Neuronal stem cell (in vitro differentiated cells): ENCODE data around the gene LSM14A.

Source experiments
- DNase-seq: peaks from one replicate; pipeline ENCODE4 v3.0.0-alpha.2; 2013; ENCODE audit warnings: low spot score
- H2AFZ ChIP-seq: one replicate; pipeline ENCODE4 v1.6.1; 2013; ENCODE audit warnings: mild to moderate bottlenecking, low read length, inconsistent platforms
- H2AK5ac ChIP-seq: 2 replicates; pipeline ENCODE4 v1.6.1; 2013; ENCODE audit warnings: low read depth, mild to moderate bottlenecking, inconsistent platforms, low read length, moderate library complexity, mixed read lengths
- H2BK120ac ChIP-seq: 2 replicates; pipeline ENCODE4 v1.6.1; 2013; ENCODE audit warnings: low read depth, mild to moderate bottlenecking, inconsistent platforms, low read length, moderate library complexity, mixed read lengths
- H2BK12ac ChIP-seq: one replicate; pipeline ENCODE4 v1.6.1; 2013; ENCODE audit warnings: low read length, inconsistent platforms
- H2BK15ac ChIP-seq: 2 replicates; pipeline ENCODE4 v1.6.1; 2013; ENCODE audit warnings: mild to moderate bottlenecking, low read length, inconsistent platforms, mixed read lengths
- H2BK5ac ChIP-seq: one replicate; pipeline ENCODE4 v1.6.1; 2013; ENCODE audit warnings: inconsistent platforms, mild to moderate bottlenecking, low read length, moderate library complexity
- H3K14ac ChIP-seq: one replicate; pipeline ENCODE4 v1.6.1; 2013; ENCODE audit warnings: low read length, inconsistent platforms
- H3K18ac ChIP-seq: 2 replicates; pipeline ENCODE4 v1.6.1; 2013; ENCODE audit warnings: low read length, inconsistent platforms
- H3K23ac ChIP-seq: 2 replicates; pipeline ENCODE4 v1.6.1; 2013; ENCODE audit warnings: low read depth, mild to moderate bottlenecking, mixed read lengths, low read length, inconsistent platforms; ENCODE audit not compliant: poor library complexity
- H3K27ac ChIP-seq: replicated peaks from 3 replicates; pipeline ENCODE4 v1.5.1; 2013; ENCODE audit warnings: low read length, inconsistent platforms
- H3K27me3 ChIP-seq, 3 experiments: 2 replicates each; pipeline ENCODE4 v1.6.1; 2013; ENCODE audit warnings: low read length in 3 of 3, mild to moderate bottlenecking in 2 of 3, inconsistent platforms in 1 of 3, low read depth in 1 of 3, mixed read lengths in 1 of 3, moderate library complexity in 1 of 3; ENCODE audit not compliant: control insufficient read depth in 3 of 3, insufficient read depth in 3 of 3
- H3K36me3 ChIP-seq, 2 donors: replicated peaks in 1 of 2; 2 replicates each; pipeline ENCODE4 v1.6.1; 2013; ENCODE audit warnings: low read length in 2 of 2; ENCODE audit not compliant: control insufficient read depth in 2 of 2, insufficient read depth in 2 of 2
- H3K4ac ChIP-seq: 2 replicates; pipeline ENCODE4 v1.6.1; 2013; ENCODE audit warnings: inconsistent platforms, mild to moderate bottlenecking, low read length, moderate library complexity
- H3K4me1 ChIP-seq, 2 donors: 1 replicate in 1 of 2; 2 replicates in 1 of 2; pipeline ENCODE4 v1.6.1; 2013; ENCODE audit warnings: low read length in 2 of 2, low read depth in 1 of 2; ENCODE audit not compliant: control insufficient read depth in 2 of 2, insufficient read depth in 1 of 2
- H3K4me2 ChIP-seq: one replicate; pipeline ENCODE4 v1.6.1; 2013; ENCODE audit warnings: mild to moderate bottlenecking, low read length, inconsistent platforms; ENCODE audit not compliant: insufficient read depth, poor library complexity, severe bottlenecking
- H3K4me3 ChIP-seq, 2 donors: 2 replicates each; pipeline ENCODE4 v1.5.1; 2013; ENCODE audit warnings: low read length in 2 of 2, mild to moderate bottlenecking in 2 of 2, inconsistent platforms in 1 of 2, moderate library complexity in 1 of 2
- H3K79me1 ChIP-seq: one replicate; pipeline ENCODE4 v1.6.1; 2013; ENCODE audit warnings: low read depth, mild to moderate bottlenecking, inconsistent platforms, low read length, moderate library complexity
- H3K9ac ChIP-seq: one replicate; pipeline ENCODE4 v1.6.1; 2013; ENCODE audit warnings: mild to moderate bottlenecking, low read depth, low read length, inconsistent platforms; ENCODE audit not compliant: poor library complexity
- H3K9me3 ChIP-seq, 2 donors: replicated peaks in 1 of 2; 2 replicates each; pipeline versions ENCODE3 to v1.6.1; 2013; ENCODE audit warnings: low read length in 2 of 2, mild to moderate bottlenecking in 2 of 2, inconsistent platforms in 1 of 2, low read depth in 1 of 2, mixed read lengths in 1 of 2, moderate library complexity in 1 of 2; ENCODE audit not compliant: control insufficient read depth in 2 of 2, insufficient read depth in 1 of 2
- H4K8ac ChIP-seq: one replicate; pipeline ENCODE4 v1.6.1; 2013; ENCODE audit warnings: low read depth, mild to moderate bottlenecking, inconsistent platforms, low read length, moderate library complexity
- H4K91ac ChIP-seq: one replicate; pipeline ENCODE4 v1.6.1; 2013; ENCODE audit warnings: low read length, low read depth, mild to moderate bottlenecking, inconsistent platforms; ENCODE audit not compliant: poor library complexity
- WGBS, 2 donors: extraction: QIAGEN DNeasy Blood & Tissue Kit; methylation state at CpG; one replicate each; pipeline ENCODE4 v1.1.7; 2013; ENCODE audit warnings: missing lambda C conversion rate in 2 of 2, mixed read lengths in 1 of 2; ENCODE audit not compliant: insufficient read length in 2 of 2, insufficient replicate concordance in 1 of 2; ENCODE audit errors: extremely low coverage in 2 of 2; 5-methylcytosine and 5-hydroxymethylcytosine counted together

LSM14A gene

DNA sequence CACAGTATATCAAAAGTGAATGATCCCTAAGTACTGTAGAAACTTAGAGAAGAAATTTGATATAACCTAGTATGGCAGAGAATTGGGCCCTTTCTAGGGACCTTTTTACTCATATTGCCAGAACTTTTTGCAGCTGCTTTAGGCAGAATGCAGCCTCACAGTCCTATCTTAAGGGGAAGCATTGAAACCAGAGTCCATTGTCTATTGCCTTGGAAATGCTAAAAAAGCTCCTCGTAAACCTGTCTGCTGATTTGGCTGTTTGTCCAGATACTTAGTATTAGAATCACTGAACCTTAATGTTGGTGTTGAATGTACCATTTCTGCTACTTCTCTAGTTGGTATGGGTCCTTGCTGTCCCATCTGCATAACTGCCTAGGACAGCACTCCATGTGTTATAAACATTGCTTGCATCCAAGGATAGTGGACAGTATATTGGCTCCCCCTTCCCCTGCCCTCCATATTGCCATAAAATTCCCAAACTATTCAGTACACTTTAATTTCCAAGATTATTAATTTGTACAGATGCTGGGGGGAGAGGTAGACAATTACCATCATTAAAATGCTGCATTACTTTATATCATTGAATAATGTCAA is 36.1 kb downstream of the LSM14A start:
- no peak overlapping the region for H2BK120ac ChIP-seq
- H2BK15ac ChIP-seq: no peak overlapping the region
- no peak overlapping the region for H3K4ac ChIP-seq
- H3K18ac ChIP-seq: no peak overlapping the region
- WGBS, 2 donors: no CpG with 5 or more reads among the region's 1 CpG
- no peak overlapping the region for H2BK5ac ChIP-seq
- H3K27me3 ChIP-seq: no peaks in the 10 kb centered on the region
- no peaks in the 10 kb centered on the region for H3K4me1 ChIP-seq
- H4K91ac ChIP-seq: no peak overlapping the region
- H4K8ac ChIP-seq: no peak overlapping the region
- peaks cover 2% of the 10 kb centered on the region for H3K79me1 ChIP-seq
- H3K27ac ChIP-seq: no peak overlapping the region
- H2AFZ ChIP-seq: no peak overlapping the region
- peaks cover 11 to 98% of the 10 kb centered on the region in 2 donors for H3K36me3 ChIP-seq
- no peak overlapping the region for H2AK5ac ChIP-seq
- DNase-seq: no peak
- H3K4me3 ChIP-seq: no peak overlapping the region
- H3K23ac ChIP-seq: no peak overlapping the region
- no peak overlapping the region for H3K9ac ChIP-seq
- H3K4me2 ChIP-seq: no peak overlapping the region
- no peak overlapping the region for H3K14ac ChIP-seq
- H3K9me3 ChIP-seq: no peaks in the 10 kb centered on the region
- H2BK12ac ChIP-seq: no peak overlapping the region

DNA sequence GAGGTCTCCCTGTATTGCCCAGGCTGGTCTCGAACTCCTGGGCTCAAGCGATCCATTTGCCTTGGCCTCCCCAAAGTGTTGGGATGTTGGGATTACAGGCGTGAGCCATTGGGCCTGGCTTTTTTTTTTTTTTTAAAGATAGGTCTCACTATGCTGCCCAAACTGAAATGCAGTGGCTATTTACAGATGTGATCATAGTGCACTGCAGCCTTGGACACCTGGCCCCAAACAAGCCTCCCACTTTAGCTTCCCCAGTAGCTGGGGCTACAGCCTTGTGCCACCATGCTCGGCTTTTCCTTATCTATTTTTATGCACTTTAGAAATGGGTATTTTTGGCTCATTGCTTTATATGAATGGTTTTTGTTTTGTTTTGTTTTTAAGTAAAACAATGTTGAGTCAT is 37.4 kb downstream of the LSM14A start:
- H2BK12ac ChIP-seq: no peak overlapping the region
- peaks cover 2% of the 10 kb centered on the region for H3K79me1 ChIP-seq
- H2BK120ac ChIP-seq: no peak overlapping the region
- no peak overlapping the region for H3K27ac ChIP-seq
- DNase-seq: no peak
- H3K27me3 ChIP-seq: no peaks in the 10 kb centered on the region
- no peak overlapping the region for H3K9ac ChIP-seq
- H3K36me3 ChIP-seq: peaks cover 11 to 98% of the 10 kb centered on the region in 2 donors
- no peak overlapping the region for H3K4me3 ChIP-seq
- H3K9me3 ChIP-seq: no peaks in the 10 kb centered on the region
- no peak overlapping the region for H2BK15ac ChIP-seq
- no peak overlapping the region for H4K91ac ChIP-seq
- H3K18ac ChIP-seq: no peak overlapping the region
- H4K8ac ChIP-seq: no peak overlapping the region
- no peak overlapping the region for H3K14ac ChIP-seq
- H3K4ac ChIP-seq: no peak overlapping the region
- no peak overlapping the region for H3K4me2 ChIP-seq
- no peaks in the 10 kb centered on the region for H3K4me1 ChIP-seq
- H2AFZ ChIP-seq: no peak overlapping the region
- no peak overlapping the region for H2AK5ac ChIP-seq
- H2BK5ac ChIP-seq: no peak overlapping the region
- H3K23ac ChIP-seq: no peak overlapping the region
- no CpG with 5 or more reads among the region's 4 CpGs for WGBS, 2 donors

DNA sequence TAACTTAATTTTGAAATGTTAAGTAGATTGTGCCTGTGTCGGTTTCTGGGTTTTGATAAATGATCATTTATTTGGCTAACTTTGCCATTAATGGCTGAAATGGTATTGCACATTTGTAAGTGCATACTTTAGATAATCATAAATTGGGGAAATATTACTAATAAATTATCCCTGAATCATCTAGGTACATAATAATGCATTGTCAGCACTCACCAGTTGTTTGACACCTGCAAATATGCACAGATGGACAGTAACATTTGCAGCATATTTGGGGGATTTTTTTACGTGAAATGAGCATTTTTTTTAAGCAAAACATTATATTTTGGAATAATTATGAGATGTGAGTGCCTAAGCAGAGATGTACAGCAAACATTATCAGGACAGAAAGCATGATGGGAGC is 41.0 kb downstream of the LSM14A start:
- peaks cover 15 to 96% of the 10 kb centered on the region in 2 donors for H3K36me3 ChIP-seq
- H3K4me1 ChIP-seq: no peaks in the 10 kb centered on the region
- peaks cover 2% of the 10 kb centered on the region for H3K79me1 ChIP-seq
- no peaks in the 10 kb centered on the region for H3K27me3 ChIP-seq
- H4K91ac ChIP-seq: no peak overlapping the region
- H3K18ac ChIP-seq: no peak overlapping the region
- H3K23ac ChIP-seq: no peak overlapping the region
- no CpG with 5 or more reads among the region's 2 CpGs for WGBS, 2 donors
- H2AK5ac ChIP-seq: no peak overlapping the region
- no peak overlapping the region for H3K4ac ChIP-seq
- H2BK5ac ChIP-seq: no peak overlapping the region
- no peak overlapping the region for H2BK15ac ChIP-seq
- DNase-seq: no peak
- H2BK120ac ChIP-seq: no peak overlapping the region
- no peak overlapping the region for H3K27ac ChIP-seq
- no peak overlapping the region for H3K4me3 ChIP-seq
- no peak overlapping the region for H2AFZ ChIP-seq
- H3K9me3 ChIP-seq: no peaks in the 10 kb centered on the region
- H2BK12ac ChIP-seq: no peak overlapping the region
- H4K8ac ChIP-seq: no peak overlapping the region
- no peak overlapping the region for H3K4me2 ChIP-seq
- no peak overlapping the region for H3K14ac ChIP-seq
- H3K9ac ChIP-seq: no peak overlapping the region

DNA sequence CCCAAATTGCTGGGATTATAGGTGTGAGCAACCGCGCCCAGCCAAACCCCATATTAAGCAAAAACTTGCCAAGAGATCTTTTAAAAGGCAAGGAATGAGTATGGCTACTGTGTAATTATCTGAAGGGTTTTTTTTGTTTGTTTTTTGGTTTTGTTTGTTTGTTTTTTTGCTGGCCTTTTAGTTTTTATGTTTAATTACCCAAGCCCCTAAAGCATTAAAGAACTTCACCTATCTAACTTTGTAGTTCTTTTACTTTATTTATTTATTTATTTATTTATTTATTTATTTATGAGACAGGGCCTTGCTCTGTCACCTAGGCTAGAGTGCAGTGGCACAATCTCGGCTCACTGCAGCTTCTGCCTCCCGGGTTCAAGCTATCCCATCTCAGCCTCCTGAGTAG is 41.7 kb downstream of the LSM14A start:
- Histone ChIP-seq H3K23ac (no peak overlapping the region), H2BK15ac (no peak overlapping the region), H3K9ac (no peak overlapping the region), H3K36me3 (peaks cover 18 to 96% of the 10 kb centered on the region in 2 donors), H4K8ac (no peak overlapping the region), H2BK12ac (no peak overlapping the region), H2AFZ (no peak overlapping the region), H3K14ac (no peak overlapping the region), H4K91ac (no peak overlapping the region), H3K18ac (no peak overlapping the region), H3K4me2 (no peak overlapping the region), H2BK5ac (no peak overlapping the region), H3K79me1 (no peaks in the 10 kb centered on the region), H3K4ac (no peak overlapping the region), H3K9me3 (no peaks in the 10 kb centered on the region), H3K4me3 (no peak overlapping the region), H3K27me3 (no peaks in the 10 kb centered on the region), H3K27ac (no peak overlapping the region), H2AK5ac (no peak overlapping the region), H2BK120ac (no peak overlapping the region), H3K4me1 (no peaks in the 10 kb centered on the region)
- DNase-seq: no peak
- no CpG with 5 or more reads among the region's 4 CpGs for WGBS, 2 donors
